Glutamatergic neuron (in vitro differentiated cells): Measurements from ENCODE around the gene ADARB2. TPM values are rescaled to one million over a fixed set of nuclear protein-coding genes. Genes with fewer than 3 reads are reported as not detected.
A peak's percentile ranks its signal among the peaks of the same experiment; 100 is the strongest.

Experiments used
- DNase-seq: peaks from one replicate; pipeline ENCODE4 v3.0.0; 2022
- H3K27ac Mint-ChIP-seq: one replicate; pipeline ENCODE4 v1.8.0; 2020; ENCODE audit warnings: mild to moderate bottlenecking, mixed read lengths, inconsistent platforms; ENCODE audit not compliant: unreplicated experiment
- H3K27me3 Mint-ChIP-seq: one replicate; pipeline ENCODE4 v1.8.0; 2020; ENCODE audit warnings: mild to moderate bottlenecking, moderate library complexity, mixed read lengths, inconsistent platforms; ENCODE audit not compliant: unreplicated experiment
- H3K36me3 Mint-ChIP-seq: one replicate; pipeline ENCODE4 v1.8.0; 2020; ENCODE audit warnings: mild to moderate bottlenecking, mixed read lengths, inconsistent platforms; ENCODE audit not compliant: unreplicated experiment
- H3K4me1 Mint-ChIP-seq: one replicate; pipeline ENCODE4 v1.8.0; 2020; ENCODE audit warnings: mild to moderate bottlenecking, low read depth, mixed read lengths, inconsistent platforms; ENCODE audit not compliant: unreplicated experiment
- H3K4me3 Mint-ChIP-seq: one replicate; pipeline ENCODE4 v1.8.0; 2020; ENCODE audit warnings: mild to moderate bottlenecking, mixed read lengths, inconsistent platforms; ENCODE audit not compliant: unreplicated experiment
- H3K9me3 Mint-ChIP-seq: one replicate; pipeline ENCODE4 v1.8.0; 2020; ENCODE audit warnings: mild to moderate bottlenecking, moderate library complexity, mixed read lengths, inconsistent platforms; ENCODE audit not compliant: unreplicated experiment
- total RNA-seq: library from RNA; stranded (reverse); fragmentation: NEBNext Ultra II Directional; extraction: Animal tissue kit (Norgen Biotek cat#: 25700); gene quantifications from one replicate; pipeline ENCODE4 v1.2.1, GENCODE V29; 2021; ENCODE audit not compliant: unreplicated experiment
- TF ChIP-seq, protein P1 (sequence below): fragments of 200-600 bp; sonication (generic); IDR thresholded peaks from one replicate; pipeline ENCODE4 v1.5.0; 2021; ENCODE audit not compliant: partially characterized antibody, unreplicated experiment

The ADARB2 gene
- total RNA-seq, 1 donor from 2014 or later: 20.6 TPM

DNA sequence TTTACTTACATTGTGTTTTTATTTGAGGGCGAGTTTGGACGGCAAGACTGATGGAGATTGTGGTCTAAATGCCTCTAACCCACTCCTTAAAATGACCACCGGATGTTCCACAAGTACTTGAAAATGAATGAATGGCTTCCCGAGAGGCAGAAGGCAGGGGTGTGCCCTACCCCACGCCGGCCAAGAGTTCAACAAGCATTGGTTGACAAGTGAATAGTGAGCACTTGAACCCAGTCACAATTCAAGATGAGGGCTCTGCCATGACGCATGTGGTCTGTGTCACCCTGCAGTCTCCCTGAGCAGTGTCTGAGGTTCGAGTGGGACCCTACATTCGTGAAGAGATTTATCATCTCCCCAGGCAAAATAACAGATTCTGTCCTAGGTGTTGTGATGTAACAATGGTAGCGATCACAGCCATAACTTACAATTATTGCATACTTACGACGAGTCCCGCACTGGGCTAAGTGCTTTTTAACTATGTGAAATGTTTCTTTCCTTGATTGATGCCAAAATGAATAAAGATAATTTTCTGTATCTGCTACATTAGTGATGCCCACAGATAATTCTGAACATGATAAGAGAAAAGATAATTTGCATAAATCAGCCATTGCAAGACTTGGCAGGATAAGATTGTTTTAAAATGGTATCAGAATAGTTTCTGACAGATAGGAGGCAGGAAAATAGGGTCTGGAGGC lies 375.8 kb downstream of the ADARB2 start:
- H3K36me3 Mint-ChIP-seq: peaks cover 5% of the 10 kb centered on the region
- H3K27ac Mint-ChIP-seq: no peak overlapping the region
- TF ChIP-seq, protein P1, sequence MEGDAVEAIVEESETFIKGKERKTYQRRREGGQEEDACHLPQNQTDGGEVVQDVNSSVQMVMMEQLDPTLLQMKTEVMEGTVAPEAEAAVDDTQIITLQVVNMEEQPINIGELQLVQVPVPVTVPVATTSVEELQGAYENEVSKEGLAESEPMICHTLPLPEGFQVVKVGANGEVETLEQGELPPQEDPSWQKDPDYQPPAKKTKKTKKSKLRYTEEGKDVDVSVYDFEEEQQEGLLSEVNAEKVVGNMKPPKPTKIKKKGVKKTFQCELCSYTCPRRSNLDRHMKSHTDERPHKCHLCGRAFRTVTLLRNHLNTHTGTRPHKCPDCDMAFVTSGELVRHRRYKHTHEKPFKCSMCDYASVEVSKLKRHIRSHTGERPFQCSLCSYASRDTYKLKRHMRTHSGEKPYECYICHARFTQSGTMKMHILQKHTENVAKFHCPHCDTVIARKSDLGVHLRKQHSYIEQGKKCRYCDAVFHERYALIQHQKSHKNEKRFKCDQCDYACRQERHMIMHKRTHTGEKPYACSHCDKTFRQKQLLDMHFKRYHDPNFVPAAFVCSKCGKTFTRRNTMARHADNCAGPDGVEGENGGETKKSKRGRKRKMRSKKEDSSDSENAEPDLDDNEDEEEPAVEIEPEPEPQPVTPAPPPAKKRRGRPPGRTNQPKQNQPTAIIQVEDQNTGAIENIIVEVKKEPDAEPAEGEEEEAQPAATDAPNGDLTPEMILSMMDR: no peak
- peaks cover 4% of the 10 kb centered on the region for H3K27me3 Mint-ChIP-seq
- DNase-seq: no peak
- H3K4me3 Mint-ChIP-seq: no peak overlapping the region
- peaks cover 8% of the 10 kb centered on the region for H3K4me1 Mint-ChIP-seq
- peaks cover 4% of the 10 kb centered on the region for H3K9me3 Mint-ChIP-seq

DNA sequence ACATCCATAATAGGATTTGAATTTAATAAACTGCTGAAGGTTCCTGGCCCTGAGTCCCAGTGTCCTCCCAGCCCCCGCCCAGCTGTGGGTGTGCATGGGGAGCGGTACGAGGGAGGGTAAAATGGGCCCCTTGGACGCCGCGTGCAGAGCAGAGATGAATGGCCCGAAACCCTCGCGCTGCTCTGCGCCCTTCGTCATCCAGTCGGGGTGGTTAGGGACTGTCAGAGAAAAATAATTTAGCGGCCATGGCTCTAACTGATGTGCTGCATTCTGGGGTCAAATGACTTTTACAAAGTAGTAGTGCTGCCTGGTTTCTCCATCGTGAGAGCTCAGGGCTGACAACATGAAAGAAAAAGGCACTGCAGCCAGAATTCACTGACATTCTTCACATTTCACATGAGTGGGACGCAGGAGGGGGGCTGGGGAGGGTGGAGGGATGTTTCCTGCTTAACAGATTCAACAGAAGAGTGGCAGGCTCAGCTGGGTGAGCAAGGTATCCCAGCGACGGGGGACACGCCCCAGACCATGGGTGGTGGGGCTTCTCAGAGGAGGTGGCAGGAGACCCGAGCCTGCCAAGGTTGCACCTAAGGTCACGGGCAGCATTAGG lies 376.7 kb downstream of the ADARB2 start:
- Mint-ChIP-seq H3K36me3 (peaks cover 5% of the 10 kb centered on the region), H3K4me1 (peaks cover 8% of the 10 kb centered on the region), H3K27me3 (peaks cover 4% of the 10 kb centered on the region), H3K4me3 (no peak overlapping the region), H3K27ac (no peak overlapping the region), H3K9me3 (peaks cover 4% of the 10 kb centered on the region)
- TF ChIP-seq, protein P1: no peak
- no peak for DNase-seq

DNA sequence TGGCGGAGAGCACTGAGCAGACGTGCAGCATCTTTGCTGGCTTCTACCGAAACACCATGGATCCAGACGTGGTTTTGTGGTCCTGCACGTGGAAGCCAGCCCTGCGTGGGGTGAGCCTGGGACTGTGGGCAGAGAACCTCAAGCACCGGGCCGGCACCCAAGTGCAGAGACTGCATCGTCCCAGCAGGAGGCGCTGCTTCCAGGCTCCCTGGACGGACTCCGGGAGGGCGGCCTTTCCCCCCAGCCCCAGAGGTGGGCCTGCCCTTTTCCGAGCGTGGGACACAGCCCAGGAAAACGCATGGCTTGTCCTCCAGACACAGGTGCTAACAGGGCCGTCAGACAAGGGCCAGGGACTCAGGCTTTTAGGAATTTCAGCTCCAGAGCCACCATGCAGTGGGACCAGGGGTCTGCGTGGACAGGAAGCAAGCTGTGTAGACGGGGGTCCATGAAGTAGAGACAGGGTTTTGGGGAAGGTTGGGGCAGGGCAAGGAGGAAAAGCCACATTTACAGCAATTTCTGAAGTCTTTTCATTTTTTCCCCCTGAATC lies 377.2 kb downstream of the ADARB2 start:
- Mint-ChIP-seq H3K4me1 (peaks cover 10% of the 10 kb centered on the region), H3K4me3 (no peak overlapping the region), H3K9me3 (peaks cover 4% of the 10 kb centered on the region), H3K36me3 (peaks cover 5% of the 10 kb centered on the region), H3K27me3 (peaks cover 4% of the 10 kb centered on the region), H3K27ac (no peak overlapping the region)
- TF ChIP-seq, protein P1: peak; percentile 59
- DNase-seq: peak; percentile 46

GRCh38 chr10:1359626-1359955 lies 377.7 kb downstream of the ADARB2 start:
- Mint-ChIP-seq H3K9me3 (peaks cover 4% of the 10 kb centered on the region), H3K27ac (no peak overlapping the region), H3K27me3 (peaks cover 4% of the 10 kb centered on the region), H3K4me3 (no peak overlapping the region), H3K36me3 (peaks cover 5% of the 10 kb centered on the region), H3K4me1 (peaks cover 13% of the 10 kb centered on the region)
- no peak for DNase-seq
- TF ChIP-seq, protein P1: no peak

DNA sequence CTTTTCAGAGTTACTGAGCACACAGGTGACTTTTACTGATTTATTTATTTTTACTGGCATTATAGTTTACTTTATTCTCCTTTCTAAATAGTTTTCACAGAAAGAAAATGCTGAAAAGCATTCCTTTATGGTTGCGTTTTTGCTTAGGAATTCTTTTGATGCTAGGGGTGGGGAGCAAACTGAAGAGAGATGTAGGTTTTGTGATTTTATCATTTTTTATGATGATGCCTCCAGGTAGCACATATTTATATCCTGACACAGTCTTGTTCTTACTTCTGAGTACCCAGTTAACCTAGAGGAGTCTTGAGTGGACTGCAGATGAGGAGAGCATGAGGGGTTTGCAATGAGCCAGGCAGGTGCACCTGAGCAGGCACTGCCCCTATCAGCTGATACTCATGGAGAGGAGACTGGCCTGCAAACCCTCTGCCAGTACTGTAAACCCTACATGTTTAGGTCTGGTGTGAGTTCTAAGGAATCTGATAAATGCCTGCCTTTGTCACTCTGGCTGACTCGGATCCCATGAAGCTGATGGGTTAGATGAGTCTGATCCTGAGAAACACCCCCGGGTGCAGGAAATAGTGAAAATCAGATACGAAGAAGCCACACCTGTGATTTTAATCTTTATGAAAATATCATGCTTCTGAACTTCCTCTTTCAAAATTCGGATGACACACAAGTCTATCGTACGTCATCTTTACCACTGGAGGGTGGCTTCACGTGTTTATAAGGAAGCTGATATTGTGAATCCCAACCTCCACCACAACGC lies 378.3 kb downstream of the ADARB2 start:
- peaks cover 4% of the 10 kb centered on the region for H3K9me3 Mint-ChIP-seq
- H3K36me3 Mint-ChIP-seq: peaks cover 5% of the 10 kb centered on the region
- TF ChIP-seq, protein P1: no peak
- no peak for DNase-seq
- no peak overlapping the region for H3K4me3 Mint-ChIP-seq
- peaks cover 4% of the 10 kb centered on the region for H3K27me3 Mint-ChIP-seq
- H3K27ac Mint-ChIP-seq: no peak overlapping the region
- H3K4me1 Mint-ChIP-seq: peaks cover 13% of the 10 kb centered on the region
